Cortex of kidney (tissue), 1 donor: ENCODE measurements around the gene TRIM16.
"Not testable (repeated sequence)": the region's sequence is repeated elsewhere in the genome, so short reads cannot be mapped to it uniquely, and the experiment has no call there.

ENCODE experiments used
- DNase-seq: peaks from one replicate; lab custom pipeline; 2025; lab: John Stamatoyannopoulos, UW

Gene TRIM16

GRCh38 chr17:15615850-15616249 lies 68.3 kb downstream of the TRIM16 start:
- DNase-seq: not testable (repeated sequence)

GRCh38 chr17:15613111-15613510 lies 71.0 kb downstream of the TRIM16 start:
- DNase-seq: not testable (repeated sequence)

GRCh38 chr17:15592960-15593359 lies 91.2 kb downstream of the TRIM16 start:
- not testable (repeated sequence) for DNase-seq

- not testable (repeated sequence) for DNase-seq
Observed at GRCh38 chr17:15591986-15592385, 92.1 kb downstream of the TRIM16 start.

GRCh38 chr17:15590844-15591243 lies 93.3 kb downstream of the TRIM16 start:
- not testable (repeated sequence) for DNase-seq

GRCh38 chr17:15589544-15590536 lies 94.3 kb downstream of the TRIM16 start:
- DNase-seq: not testable (repeated sequence)

GRCh38 chr17:15588017-15588416 lies 96.1 kb downstream of the TRIM16 start:
- not testable (repeated sequence) for DNase-seq

GRCh38 chr17:15583313-15583712 lies 100.8 kb downstream of the TRIM16 start:
- DNase-seq: not testable (repeated sequence)

- DNase-seq: not testable (repeated sequence)
Observed at GRCh38 chr17:15581462-15581861, 102.6 kb downstream of the TRIM16 start.
